ENCODE measurements around the gene SLC26A2. TPM values are rescaled to one million over a fixed set of nuclear protein-coding genes. Genes with fewer than 3 reads are reported as not detected.
"Not testable (repeated sequence)": the region's sequence is repeated elsewhere in the genome, so short reads cannot be mapped to it uniquely, and the experiment has no call there.

Gene SLC26A2
- total RNA-seq, 1 donor from 2014 or later = 1.8 TPM

DNA sequence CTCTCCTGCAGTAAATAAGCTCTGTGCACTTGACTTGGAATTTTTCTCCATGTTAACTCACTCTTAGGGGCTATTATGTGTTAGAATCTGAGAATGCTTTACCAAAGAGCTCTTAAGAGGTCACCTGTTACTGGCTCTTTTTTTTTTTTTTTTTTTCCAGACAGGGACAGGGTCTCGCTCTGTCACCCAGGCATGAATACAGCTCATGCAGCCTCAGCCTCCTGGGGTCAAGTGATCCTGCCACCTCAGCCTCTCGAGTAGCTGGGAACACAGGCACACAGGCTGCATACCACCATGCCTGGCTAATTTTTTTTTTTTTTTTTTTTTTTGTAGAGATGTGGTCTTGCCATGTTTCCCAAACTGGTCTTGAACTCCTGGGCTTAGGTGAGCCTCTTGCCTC lies 62.1 kb downstream of the SLC26A2 start:
- Histone ChIP-seq H3K4me3 (ENCODE audit: low read depth, low read length) (no peak overlapping the region), H3K36me3 (ENCODE audit: control insufficient read depth, insufficient read depth, low read length) (peaks cover 13% of the 10 kb centered on the region), H3K27me3 (ENCODE audit: control insufficient read depth, insufficient read depth, low read length) (no peaks in the 10 kb centered on the region)
- DNase-seq (ENCODE audit: low read depth) (no peak), FAIRE-seq (no peak)
- TF ChIP-seq, protein P1, sequence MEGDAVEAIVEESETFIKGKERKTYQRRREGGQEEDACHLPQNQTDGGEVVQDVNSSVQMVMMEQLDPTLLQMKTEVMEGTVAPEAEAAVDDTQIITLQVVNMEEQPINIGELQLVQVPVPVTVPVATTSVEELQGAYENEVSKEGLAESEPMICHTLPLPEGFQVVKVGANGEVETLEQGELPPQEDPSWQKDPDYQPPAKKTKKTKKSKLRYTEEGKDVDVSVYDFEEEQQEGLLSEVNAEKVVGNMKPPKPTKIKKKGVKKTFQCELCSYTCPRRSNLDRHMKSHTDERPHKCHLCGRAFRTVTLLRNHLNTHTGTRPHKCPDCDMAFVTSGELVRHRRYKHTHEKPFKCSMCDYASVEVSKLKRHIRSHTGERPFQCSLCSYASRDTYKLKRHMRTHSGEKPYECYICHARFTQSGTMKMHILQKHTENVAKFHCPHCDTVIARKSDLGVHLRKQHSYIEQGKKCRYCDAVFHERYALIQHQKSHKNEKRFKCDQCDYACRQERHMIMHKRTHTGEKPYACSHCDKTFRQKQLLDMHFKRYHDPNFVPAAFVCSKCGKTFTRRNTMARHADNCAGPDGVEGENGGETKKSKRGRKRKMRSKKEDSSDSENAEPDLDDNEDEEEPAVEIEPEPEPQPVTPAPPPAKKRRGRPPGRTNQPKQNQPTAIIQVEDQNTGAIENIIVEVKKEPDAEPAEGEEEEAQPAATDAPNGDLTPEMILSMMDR (IDR thresholded peaks at IDR 0.05; ENCODE audit: insufficient read depth, low read length, severe bottlenecking) = no peak

DNA sequence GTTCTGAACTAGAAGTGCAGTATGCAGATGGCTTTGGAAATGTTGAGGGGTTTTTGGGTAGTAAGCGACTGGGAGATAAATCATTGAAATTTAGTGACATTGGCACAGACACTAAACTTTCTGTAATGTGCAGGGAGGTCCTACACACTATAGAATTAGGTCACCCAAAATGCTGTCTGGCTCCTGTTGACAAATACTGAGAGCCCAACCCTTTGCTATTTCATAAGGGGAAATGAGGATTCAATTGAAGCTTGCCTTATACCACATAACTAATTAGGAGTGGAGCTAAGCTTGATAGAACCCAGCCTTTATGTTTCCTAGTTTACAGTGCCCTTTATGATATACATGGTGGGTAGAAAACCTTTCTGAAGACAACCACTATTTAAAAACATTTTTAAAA lies 62.6 kb downstream of the SLC26A2 start:
- Histone ChIP-seq H3K27me3 (ENCODE audit: control insufficient read depth, insufficient read depth, low read length) (no peaks in the 10 kb centered on the region), H3K36me3 (ENCODE audit: control insufficient read depth, insufficient read depth, low read length) (peaks cover 13% of the 10 kb centered on the region), H3K4me3 (ENCODE audit: low read depth, low read length) (no peak overlapping the region)
- TF ChIP-seq, protein P1 (IDR thresholded peaks at IDR 0.05; ENCODE audit: insufficient read depth, low read length, severe bottlenecking) = no peak
- no peak for DNase-seq (ENCODE audit: low read depth)
- FAIRE-seq = no peak

DNA sequence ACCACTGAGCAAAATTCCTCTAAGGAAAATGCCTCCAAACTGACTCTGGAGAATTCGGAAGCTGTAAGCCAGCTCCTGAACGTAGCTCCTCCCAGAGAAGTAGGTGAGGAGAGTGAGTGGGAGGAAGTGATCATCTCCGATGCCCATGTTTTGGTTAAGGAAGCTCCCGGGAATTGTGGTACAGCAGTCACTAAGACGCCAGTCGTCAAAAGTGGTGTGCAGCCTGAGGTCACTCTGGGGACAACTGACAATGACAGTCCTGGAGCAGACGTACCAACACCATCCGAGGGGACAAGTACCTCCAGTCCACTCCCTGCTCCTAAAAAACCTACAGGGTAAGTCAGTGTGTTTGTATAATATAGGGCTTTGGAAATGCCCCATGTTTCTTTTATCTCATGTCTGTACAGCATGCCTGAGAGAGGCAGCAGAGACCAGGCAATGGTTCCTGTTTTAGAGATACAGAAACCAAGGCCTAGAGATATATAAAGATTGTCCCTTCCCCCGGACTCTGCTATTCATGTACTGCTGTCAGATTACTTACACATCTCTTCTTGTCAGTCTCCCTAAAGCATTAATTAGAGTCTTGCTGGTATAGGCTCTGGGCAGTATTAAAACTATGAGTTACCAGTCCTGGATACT lies 63.9 kb downstream of the SLC26A2 start:
- Histone ChIP-seq H3K27me3 (ENCODE audit: control insufficient read depth, insufficient read depth, low read length) (no peaks in the 10 kb centered on the region), H3K4me3 (ENCODE audit: low read depth, low read length) (no peak overlapping the region), H3K36me3 (ENCODE audit: control insufficient read depth, insufficient read depth, low read length) (peaks cover 11% of the 10 kb centered on the region)
- no peak for FAIRE-seq
- DNase-seq (ENCODE audit: low read depth) = no peak
- TF ChIP-seq, protein P1 (IDR thresholded peaks at IDR 0.05; ENCODE audit: insufficient read depth, low read length, severe bottlenecking) = no peak

DNA sequence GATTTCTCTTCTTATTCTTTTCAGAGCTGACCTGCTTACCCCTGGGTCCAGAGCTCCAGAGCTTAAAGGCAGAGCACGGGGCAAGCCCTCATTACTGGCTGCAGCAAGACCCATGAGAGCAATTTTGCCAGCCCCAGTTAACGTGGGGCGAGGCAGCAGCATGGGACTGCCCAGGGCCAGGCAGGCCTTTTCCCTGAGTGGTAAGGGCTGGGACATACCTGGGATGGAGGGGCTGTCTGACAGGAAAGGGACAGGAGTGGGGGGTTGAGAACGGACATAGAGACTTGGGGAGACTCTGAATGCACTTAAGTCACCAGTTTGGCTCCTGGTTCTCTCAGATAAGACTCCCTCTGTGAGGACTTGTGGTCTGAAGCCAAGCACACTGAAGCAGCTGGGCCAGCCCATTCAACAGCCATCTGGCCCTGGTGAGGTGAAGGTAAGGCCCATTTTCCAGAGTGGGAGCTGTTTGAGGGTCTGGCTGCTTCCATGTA lies 66.2 kb downstream of the SLC26A2 start:
- FAIRE-seq (no peak), DNase-seq (ENCODE audit: low read depth) (no peak)
- H3K4me3 ChIP-seq (ENCODE audit: low read depth, low read length) = no peak overlapping the region
- peaks cover 20% of the 10 kb centered on the region for H3K36me3 ChIP-seq (ENCODE audit: control insufficient read depth, insufficient read depth, low read length)
- no peaks in the 10 kb centered on the region for H3K27me3 ChIP-seq (ENCODE audit: control insufficient read depth, insufficient read depth, low read length)
- TF ChIP-seq, protein P1 (IDR thresholded peaks at IDR 0.05; ENCODE audit: insufficient read depth, low read length, severe bottlenecking) = no peak

DNA sequence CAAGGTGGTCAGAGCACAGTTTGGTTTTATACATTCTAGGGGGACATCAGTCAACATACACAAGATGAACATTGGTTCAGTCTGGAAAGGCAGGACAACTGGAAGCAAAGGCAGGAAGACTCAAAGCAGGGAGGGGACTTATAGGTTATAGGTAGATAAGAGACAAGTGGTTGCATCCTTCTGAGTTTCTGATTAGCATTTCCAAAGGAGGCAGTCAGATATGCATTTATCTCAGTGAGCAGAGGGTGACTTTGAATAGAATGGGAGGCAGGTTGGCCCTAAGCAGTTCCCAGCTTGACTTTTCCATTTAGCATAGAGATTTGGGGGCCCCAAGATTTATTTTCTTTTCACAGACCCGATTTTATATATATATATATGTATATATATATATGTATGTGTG lies 67.5 kb downstream of the SLC26A2 start:
- FAIRE-seq; H3K4me3 ChIP-seq (ENCODE audit: low read depth, low read length); DNase-seq (ENCODE audit: low read depth); H3K27me3 ChIP-seq (ENCODE audit: control insufficient read depth, insufficient read depth, low read length): not testable (repeated sequence)
- peaks cover 21% of the 10 kb centered on the region for H3K36me3 ChIP-seq (ENCODE audit: control insufficient read depth, insufficient read depth, low read length)

DNA sequence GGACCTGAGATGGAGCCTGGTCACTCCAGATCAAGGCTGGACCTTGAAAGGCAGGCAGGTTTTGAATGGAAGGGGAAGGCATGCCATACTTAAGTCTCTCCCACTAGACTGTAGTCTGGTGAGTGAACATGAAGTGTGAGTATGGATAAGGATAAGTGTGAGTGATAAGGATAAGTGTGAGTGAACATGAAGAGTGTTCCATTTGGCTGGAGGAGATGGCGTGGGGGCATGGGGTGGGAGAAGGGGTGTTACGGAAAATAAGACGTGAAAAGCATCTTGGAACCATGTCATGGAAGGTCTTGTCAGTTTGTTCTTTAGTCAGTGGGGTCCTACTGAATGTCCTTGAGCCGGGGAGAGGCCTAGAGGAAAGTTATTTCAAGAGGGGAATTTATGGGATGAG lies 72.8 kb downstream of the SLC26A2 start:
- FAIRE-seq (no peak), DNase-seq (ENCODE audit: low read depth) (no peak)
- no peak overlapping the region for H3K4me3 ChIP-seq (ENCODE audit: low read depth, low read length)
- no peaks in the 10 kb centered on the region for H3K27me3 ChIP-seq (ENCODE audit: control insufficient read depth, insufficient read depth, low read length)
- peaks cover 28% of the 10 kb centered on the region for H3K36me3 ChIP-seq (ENCODE audit: control insufficient read depth, insufficient read depth, low read length)
- TF ChIP-seq, protein P1 (IDR thresholded peaks at IDR 0.05; ENCODE audit: insufficient read depth, low read length, severe bottlenecking) = no peak
